ENCODE results near the gene ALDOB. TPM values are rescaled to one million over a fixed set of nuclear protein-coding genes. Genes with fewer than 3 reads are reported as not detected.

The ALDOB gene
- total and polyA plus RNA-seq, 2 donors, result 1.7 to 9.1 TPM

DNA sequence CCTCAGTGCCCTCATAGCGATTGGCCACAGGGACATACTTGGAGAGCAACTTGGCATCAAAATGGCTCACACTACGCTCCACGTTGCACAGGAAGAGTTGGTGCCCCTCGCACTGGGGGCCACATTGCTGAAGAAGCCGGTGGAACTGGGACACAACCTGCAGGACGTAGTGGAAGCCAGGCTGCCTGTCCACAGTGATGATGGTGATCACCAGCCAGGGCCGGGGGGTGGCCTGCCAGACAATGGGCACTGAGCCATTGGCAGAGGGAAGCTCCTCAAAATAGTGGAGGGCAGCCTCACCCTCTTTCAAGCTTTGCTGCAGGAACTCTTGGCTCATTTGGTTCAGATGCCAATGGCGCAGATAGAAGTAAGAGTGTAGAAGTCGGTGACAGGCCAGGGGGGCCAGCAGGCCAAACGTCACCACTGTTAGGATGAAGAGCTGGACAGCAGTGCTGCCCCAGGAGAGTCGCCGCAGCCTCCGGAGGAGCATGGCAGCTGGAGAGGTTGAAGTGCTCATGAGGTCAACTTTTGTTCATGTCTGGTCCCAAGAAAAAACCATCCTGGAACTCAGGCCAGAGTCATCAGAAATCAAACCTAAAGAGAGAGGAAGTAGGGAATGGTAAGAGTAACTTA lies 41.1 kb upstream of the ALDOB start:
- H3K4me1 ChIP-seq (ENCODE audit: control insufficient read depth in 2 of 2, insufficient read depth in 2 of 2, low read length in 2 of 2), result no peaks in the 10 kb centered on the region
- no peaks in the 10 kb centered on the region for H3K36me3 ChIP-seq (ENCODE audit: control insufficient read depth in 2 of 2, insufficient read depth in 2 of 2, low read length in 1 of 2)
- H3K9me3 ChIP-seq (ENCODE audit: control insufficient read depth in 2 of 2, insufficient read depth in 1 of 2, low read length in 1 of 2), result no peaks in the 10 kb centered on the region
- H3K4me3 ChIP-seq (ENCODE audit: low read length in 2 of 2), result no peak overlapping the region
- H3K27me3 ChIP-seq (ENCODE audit: control insufficient read depth in 2 of 2, insufficient read depth in 1 of 2, low read length in 1 of 2), result no peaks in the 10 kb centered on the region
- no peak overlapping the region for H3K27ac ChIP-seq (ENCODE audit: low read depth in 1 of 2, low read length in 1 of 2)
- WGBS, result 97% methylated on average over 13 of the region's 13 CpGs
- DNase-seq (ENCODE audit: low read depth in 6 of 9, low spot score in 9 of 9), result no peak

DNA sequence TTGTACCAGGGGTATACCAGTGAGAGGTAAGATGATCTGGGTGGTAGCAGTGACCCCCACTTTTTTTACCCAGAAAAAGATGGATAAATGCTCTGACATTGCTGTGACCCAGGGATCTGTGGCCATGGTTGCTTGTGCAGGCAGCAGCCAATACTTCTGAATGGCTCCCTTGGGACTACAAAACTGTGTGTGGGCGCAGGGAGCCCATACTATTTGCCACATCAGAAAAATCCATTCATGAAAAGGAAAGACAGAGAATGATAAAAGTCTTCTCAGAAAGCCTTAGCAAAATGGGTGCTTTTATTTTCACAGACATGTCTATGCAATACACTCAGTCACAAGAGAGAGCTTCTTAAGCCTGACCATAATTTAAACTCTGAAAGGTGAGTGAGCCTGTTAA lies 37.3 kb upstream of the ALDOB start:
- WGBS, result 85% methylated on average over 1 of the region's 1 CpG
- no peak overlapping the region for H3K27ac ChIP-seq (ENCODE audit: low read depth in 1 of 2, low read length in 1 of 2)
- H3K4me1 ChIP-seq (ENCODE audit: control insufficient read depth in 2 of 2, insufficient read depth in 2 of 2, low read length in 2 of 2), result no peaks in the 10 kb centered on the region
- DNase-seq (ENCODE audit: low read depth in 6 of 9, low spot score in 9 of 9), result no peak
- no peaks in the 10 kb centered on the region for H3K36me3 ChIP-seq (ENCODE audit: control insufficient read depth in 2 of 2, insufficient read depth in 2 of 2, low read length in 1 of 2)
- H3K27me3 ChIP-seq (ENCODE audit: control insufficient read depth in 2 of 2, insufficient read depth in 1 of 2, low read length in 1 of 2), result no peaks in the 10 kb centered on the region
- H3K4me3 ChIP-seq (ENCODE audit: low read length in 2 of 2), result no peak overlapping the region
- H3K9me3 ChIP-seq (ENCODE audit: control insufficient read depth in 2 of 2, insufficient read depth in 1 of 2, low read length in 1 of 2), result no peaks in the 10 kb centered on the region

DNA sequence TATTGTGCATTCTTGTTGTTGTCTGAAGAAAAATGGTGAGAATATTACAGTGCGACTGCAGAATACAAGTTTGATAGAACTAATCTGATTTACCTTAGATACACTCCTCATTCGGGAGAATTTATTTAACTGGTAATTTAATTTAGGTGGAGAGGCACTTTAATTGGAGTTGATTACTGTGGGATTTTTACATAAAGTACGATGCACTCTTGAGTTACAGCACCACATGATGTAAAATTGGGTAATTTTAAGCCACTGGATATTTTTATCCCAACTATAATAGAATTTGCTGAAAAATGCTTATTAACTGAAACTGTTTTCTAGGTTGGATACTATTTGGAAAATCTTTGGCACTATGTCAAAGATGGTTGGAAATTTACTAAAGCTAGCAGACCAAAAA lies 35.4 kb upstream of the ALDOB start:
- no peak for DNase-seq (ENCODE audit: low read depth in 6 of 9, low spot score in 9 of 9)
- H3K27me3 ChIP-seq (ENCODE audit: control insufficient read depth in 2 of 2, insufficient read depth in 1 of 2, low read length in 1 of 2), result no peaks in the 10 kb centered on the region
- H3K9me3 ChIP-seq (ENCODE audit: control insufficient read depth in 2 of 2, insufficient read depth in 1 of 2, low read length in 1 of 2), result no peaks in the 10 kb centered on the region
- no peaks in the 10 kb centered on the region for H3K36me3 ChIP-seq (ENCODE audit: control insufficient read depth in 2 of 2, insufficient read depth in 2 of 2, low read length in 1 of 2)
- H3K4me1 ChIP-seq (ENCODE audit: control insufficient read depth in 2 of 2, insufficient read depth in 2 of 2, low read length in 2 of 2), result no peaks in the 10 kb centered on the region
- H3K4me3 ChIP-seq (ENCODE audit: low read length in 2 of 2), result no peak overlapping the region
- 76% methylated on average over 3 of the region's 3 CpGs for WGBS
- H3K27ac ChIP-seq (ENCODE audit: low read depth in 1 of 2, low read length in 1 of 2), result no peak overlapping the region

DNA sequence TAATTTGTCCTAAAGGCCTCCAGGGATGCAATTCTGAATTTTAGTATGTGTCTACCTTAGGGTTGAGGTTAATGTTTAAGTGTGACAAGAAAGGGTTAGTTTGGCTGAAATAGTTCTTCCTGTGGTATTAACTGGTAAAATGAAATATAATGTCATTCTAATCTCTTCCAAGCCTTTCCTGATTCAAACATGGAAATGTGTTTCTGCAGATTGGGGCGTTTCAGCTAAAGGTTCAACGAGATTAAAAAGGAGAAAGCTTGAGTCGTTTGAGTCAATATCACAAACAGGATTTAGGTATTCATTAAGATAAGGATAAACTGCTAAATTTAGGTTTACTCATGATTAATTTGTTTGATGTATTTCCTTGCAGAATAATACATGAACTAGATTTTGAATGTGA lies 34.4 kb upstream of the ALDOB start:
- H3K36me3 ChIP-seq (ENCODE audit: control insufficient read depth in 2 of 2, insufficient read depth in 2 of 2, low read length in 1 of 2), result no peaks in the 10 kb centered on the region
- no peaks in the 10 kb centered on the region for H3K4me1 ChIP-seq (ENCODE audit: control insufficient read depth in 2 of 2, insufficient read depth in 2 of 2, low read length in 2 of 2)
- H3K27ac ChIP-seq (ENCODE audit: low read depth in 1 of 2, low read length in 1 of 2), result no peak overlapping the region
- DNase-seq (ENCODE audit: low read depth in 6 of 9, low spot score in 9 of 9), result no peak
- no peak overlapping the region for H3K4me3 ChIP-seq (ENCODE audit: low read length in 2 of 2)
- 54% methylated on average over 3 of the region's 3 CpGs for WGBS
- H3K9me3 ChIP-seq (ENCODE audit: control insufficient read depth in 2 of 2, insufficient read depth in 1 of 2, low read length in 1 of 2), result no peaks in the 10 kb centered on the region
- H3K27me3 ChIP-seq (ENCODE audit: control insufficient read depth in 2 of 2, insufficient read depth in 1 of 2, low read length in 1 of 2), result no peaks in the 10 kb centered on the region

DNA sequence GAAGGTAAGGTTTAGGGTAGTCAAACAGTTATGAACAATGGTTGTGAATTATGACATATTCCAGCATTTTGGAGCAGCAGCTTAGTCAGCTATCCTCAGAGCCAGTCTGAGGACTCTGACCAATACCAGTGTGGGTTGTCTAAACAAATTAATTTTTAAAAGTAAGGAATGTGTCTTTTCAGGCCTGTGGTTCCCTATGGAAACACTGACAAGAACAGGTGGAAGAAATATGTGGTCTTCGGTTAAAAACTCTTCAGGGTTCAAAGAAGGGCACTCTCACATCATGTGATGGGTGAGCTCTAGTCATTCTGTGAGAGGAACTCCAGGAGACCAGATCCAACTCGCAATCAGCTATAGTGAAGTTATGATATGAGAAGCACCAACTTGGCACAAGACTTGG lies 33.5 kb upstream of the ALDOB start:
- no peak for DNase-seq (ENCODE audit: low read depth in 6 of 9, low spot score in 9 of 9)
- H3K27ac ChIP-seq (ENCODE audit: low read depth in 1 of 2, low read length in 1 of 2), result no peak overlapping the region
- H3K9me3 ChIP-seq (ENCODE audit: control insufficient read depth in 2 of 2, insufficient read depth in 1 of 2, low read length in 1 of 2), result no peaks in the 10 kb centered on the region
- 93% methylated on average over 2 of the region's 2 CpGs for WGBS
- H3K36me3 ChIP-seq (ENCODE audit: control insufficient read depth in 2 of 2, insufficient read depth in 2 of 2, low read length in 1 of 2), result no peaks in the 10 kb centered on the region
- H3K4me3 ChIP-seq (ENCODE audit: low read length in 2 of 2), result no peak overlapping the region
- no peaks in the 10 kb centered on the region for H3K27me3 ChIP-seq (ENCODE audit: control insufficient read depth in 2 of 2, insufficient read depth in 1 of 2, low read length in 1 of 2)
- H3K4me1 ChIP-seq (ENCODE audit: control insufficient read depth in 2 of 2, insufficient read depth in 2 of 2, low read length in 2 of 2), result no peaks in the 10 kb centered on the region

DNA sequence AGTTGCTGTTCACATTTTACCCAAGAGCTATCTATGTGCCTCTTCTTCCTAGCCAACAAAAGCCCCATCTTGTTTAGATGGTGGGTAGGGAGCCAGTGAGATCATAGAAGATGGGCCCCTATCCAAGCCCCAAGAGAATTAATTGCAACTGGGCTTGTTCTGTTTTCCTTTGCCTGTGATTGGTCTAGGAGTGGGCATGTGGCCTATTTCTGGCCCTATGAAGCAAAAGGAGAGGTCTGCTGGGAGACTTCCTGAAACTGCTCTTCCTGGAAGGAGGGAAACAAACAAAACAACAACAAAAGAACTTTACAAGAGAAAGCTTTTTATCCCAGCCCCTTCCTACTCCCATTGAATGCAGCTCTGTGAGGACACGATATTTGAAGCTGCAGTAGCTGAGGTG lies 32.5 kb upstream of the ALDOB start:
- no peaks in the 10 kb centered on the region for H3K9me3 ChIP-seq (ENCODE audit: control insufficient read depth in 2 of 2, insufficient read depth in 1 of 2, low read length in 1 of 2)
- no peak overlapping the region for H3K4me3 ChIP-seq (ENCODE audit: low read length in 2 of 2)
- H3K4me1 ChIP-seq (ENCODE audit: control insufficient read depth in 2 of 2, insufficient read depth in 2 of 2, low read length in 2 of 2), result no peaks in the 10 kb centered on the region
- H3K27ac ChIP-seq (ENCODE audit: low read depth in 1 of 2, low read length in 1 of 2), result no peak overlapping the region
- no peaks in the 10 kb centered on the region for H3K27me3 ChIP-seq (ENCODE audit: control insufficient read depth in 2 of 2, insufficient read depth in 1 of 2, low read length in 1 of 2)
- H3K36me3 ChIP-seq (ENCODE audit: control insufficient read depth in 2 of 2, insufficient read depth in 2 of 2, low read length in 1 of 2), result no peaks in the 10 kb centered on the region
- 97% methylated on average over 1 of the region's 1 CpG for WGBS
- DNase-seq (ENCODE audit: low read depth in 6 of 9, low spot score in 9 of 9), result no peak

DNA sequence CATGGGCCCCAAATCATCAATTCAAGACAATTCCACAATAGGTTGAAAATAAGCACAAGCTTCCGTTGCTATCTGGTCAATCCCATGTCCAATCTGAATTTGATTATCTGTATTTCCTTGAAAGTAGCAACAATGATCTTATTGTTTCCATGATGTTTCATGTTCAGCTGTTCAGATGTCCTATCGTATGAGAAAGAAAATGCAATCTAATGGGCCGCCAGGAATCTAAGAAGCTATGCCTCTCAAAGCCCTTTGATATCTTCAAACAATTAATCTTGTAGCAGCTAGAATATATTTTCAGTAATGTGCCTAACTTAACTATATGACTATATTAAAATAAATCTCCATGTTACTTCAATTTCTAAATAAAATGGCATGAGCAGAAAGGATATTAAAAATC lies 32.1 kb upstream of the ALDOB start:
- no peak for DNase-seq (ENCODE audit: low read depth in 6 of 9, low spot score in 9 of 9)
- WGBS, result 97% methylated on average over 3 of the region's 3 CpGs
- Histone ChIP-seq H3K4me3 (ENCODE audit: low read length in 2 of 2) (no peak overlapping the region), H3K27ac (ENCODE audit: low read depth in 1 of 2, low read length in 1 of 2) (no peak overlapping the region), H3K27me3 (ENCODE audit: control insufficient read depth in 2 of 2, insufficient read depth in 1 of 2, low read length in 1 of 2) (no peaks in the 10 kb centered on the region), H3K4me1 (ENCODE audit: control insufficient read depth in 2 of 2, insufficient read depth in 2 of 2, low read length in 2 of 2) (no peaks in the 10 kb centered on the region), H3K9me3 (ENCODE audit: control insufficient read depth in 2 of 2, insufficient read depth in 1 of 2, low read length in 1 of 2) (no peaks in the 10 kb centered on the region), H3K36me3 (ENCODE audit: control insufficient read depth in 2 of 2, insufficient read depth in 2 of 2, low read length in 1 of 2) (no peaks in the 10 kb centered on the region)

DNA sequence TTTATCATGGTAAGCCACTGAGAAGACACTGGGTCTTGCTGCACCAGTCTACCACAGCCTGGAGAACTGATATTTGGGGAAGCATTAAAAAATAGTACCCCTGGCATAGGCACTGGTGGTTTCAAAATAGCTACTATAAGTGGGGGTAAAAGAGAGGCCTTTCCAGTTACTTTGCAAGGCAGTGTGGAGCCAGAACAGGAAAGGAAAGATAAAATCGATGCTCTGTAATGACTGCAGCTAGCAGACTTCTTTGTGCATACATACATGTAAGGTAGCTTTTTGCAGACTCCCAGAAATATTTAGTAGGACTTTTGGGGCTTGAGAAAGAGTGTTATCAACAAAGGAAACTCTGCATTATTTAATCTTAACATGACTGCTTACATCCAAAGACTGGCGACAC lies 31.3 kb upstream of the ALDOB start:
- Histone ChIP-seq H3K4me3 (ENCODE audit: low read length in 2 of 2) (no peak overlapping the region), H3K27ac (ENCODE audit: low read depth in 1 of 2, low read length in 1 of 2) (no peak overlapping the region), H3K27me3 (ENCODE audit: control insufficient read depth in 2 of 2, insufficient read depth in 1 of 2, low read length in 1 of 2) (no peaks in the 10 kb centered on the region), H3K4me1 (ENCODE audit: control insufficient read depth in 2 of 2, insufficient read depth in 2 of 2, low read length in 2 of 2) (no peaks in the 10 kb centered on the region), H3K36me3 (ENCODE audit: control insufficient read depth in 2 of 2, insufficient read depth in 2 of 2, low read length in 1 of 2) (no peaks in the 10 kb centered on the region), H3K9me3 (ENCODE audit: control insufficient read depth in 2 of 2, insufficient read depth in 1 of 2, low read length in 1 of 2) (no peaks in the 10 kb centered on the region)
- no peak for DNase-seq (ENCODE audit: low read depth in 6 of 9, low spot score in 9 of 9)
- 91% methylated on average over 2 of the region's 2 CpGs for WGBS

DNA sequence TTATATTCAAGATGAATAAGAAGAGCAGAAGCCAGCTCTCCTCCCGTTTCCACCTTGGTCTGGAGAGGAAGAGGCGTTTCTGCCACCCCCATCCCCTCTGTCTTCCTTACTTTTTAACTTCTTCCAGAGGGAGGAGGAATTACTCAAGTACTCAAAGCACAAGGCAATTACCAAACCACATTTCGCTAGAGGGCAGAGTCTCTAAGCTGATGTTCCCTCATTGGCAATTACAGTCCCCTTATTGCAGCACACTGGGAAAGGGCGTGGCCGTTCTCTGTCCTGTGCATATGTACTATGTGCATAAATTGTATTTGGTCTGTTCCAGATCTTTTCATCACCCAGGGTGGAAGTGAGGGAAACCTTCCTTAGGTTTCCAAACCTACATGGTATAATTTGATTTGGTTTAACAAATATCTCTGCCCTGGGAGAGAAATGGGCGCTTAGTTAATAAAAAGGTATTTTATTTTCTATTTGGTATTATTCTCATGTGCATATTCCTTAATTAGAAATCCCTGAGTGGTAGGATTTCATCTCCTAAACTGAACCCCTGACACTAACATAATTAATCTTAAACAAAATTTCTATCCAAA lies 29.8 kb upstream of the ALDOB start:
- DNase-seq (ENCODE audit: low read depth in 6 of 9, low spot score in 9 of 9), result peak in 1 of 9 donors; percentile 3
- WGBS, result 38% methylated on average over 6 of the region's 6 CpGs

More for the DNA sequence above, 29.8 kb upstream of the ALDOB start:
- H3K4me3 ChIP-seq (ENCODE audit: low read length in 2 of 2), result no peak overlapping the region
- no peaks in the 10 kb centered on the region for H3K27me3 ChIP-seq (ENCODE audit: control insufficient read depth in 2 of 2, insufficient read depth in 1 of 2, low read length in 1 of 2)
- no peaks in the 10 kb centered on the region for H3K9me3 ChIP-seq (ENCODE audit: control insufficient read depth in 2 of 2, insufficient read depth in 1 of 2, low read length in 1 of 2)
- no peaks in the 10 kb centered on the region for H3K36me3 ChIP-seq (ENCODE audit: control insufficient read depth in 2 of 2, insufficient read depth in 2 of 2, low read length in 1 of 2)
- no peak overlapping the region for H3K27ac ChIP-seq (ENCODE audit: low read depth in 1 of 2, low read length in 1 of 2)
- H3K4me1 ChIP-seq (ENCODE audit: control insufficient read depth in 2 of 2, insufficient read depth in 2 of 2, low read length in 2 of 2), result no peaks in the 10 kb centered on the region

Data from thymus (tissue), 11 donors.